Measurements from ENCODE around the gene ELAVL1.

Gene ELAVL1

GRCh38 chr19:7914099-7914498, 91.3 kb downstream of the ELAVL1 start:
- Histone ChIP-seq H3K27me3 (peaks cover 61% of the 10 kb centered on the region), H3K4me1 (peaks cover 80% of the 10 kb centered on the region), H3K4me2 (no peak overlapping the region), H3K9me3 (no peaks in the 10 kb centered on the region), H3K27ac (no peak overlapping the region), H4K20me1 (peaks cover 99% of the 10 kb centered on the region), H3K36me3 (peaks cover 34% of the 10 kb centered on the region), H3K4me3 (no peak overlapping the region), H3K9ac (no peak overlapping the region)
- TF ChIP-seq Cebpa-rat (IDR thresholded peaks at IDR 0.05), result no peak

- Histone ChIP-seq H3K4me1 (peaks cover 80% of the 10 kb centered on the region), H3K4me3 (no peak overlapping the region), H3K9me3 (no peaks in the 10 kb centered on the region), H4K20me1 (peaks cover 99% of the 10 kb centered on the region), H3K27me3 (peaks cover 56% of the 10 kb centered on the region), H3K9ac (no peak overlapping the region), H3K27ac (no peak overlapping the region), H3K36me3 (peaks cover 38% of the 10 kb centered on the region), H3K4me2 (peak overlapping the region; percentile 98; the same call in 1 of the 2 replicates)
- TF ChIP-seq Cebpa-rat (IDR thresholded peaks at IDR 0.05), result no peak
These were observed 91.8 kb downstream of the ELAVL1 start for GRCh38 chr19:7913652-7914051.

- Histone ChIP-seq H3K4me2 (peak overlapping the region; percentile 98), H3K9me3 (no peaks in the 10 kb centered on the region), H3K27ac (peak overlapping the region; percentile 26; the same call in 1 of the 2 replicates), H3K4me3 (peak overlapping the region; percentile 41; the same call in 1 of the 2 replicates), H3K4me1 (peaks cover 83% of the 10 kb centered on the region), H3K36me3 (peaks cover 44% of the 10 kb centered on the region), H3K9ac (peak overlapping the region; percentile 19; the same call in 1 of the 2 replicates), H3K27me3 (peaks cover 49% of the 10 kb centered on the region), H4K20me1 (peaks cover 99% of the 10 kb centered on the region)
- no peak for TF ChIP-seq Cebpa-rat (IDR thresholded peaks at IDR 0.05)
These were observed 92.5 kb downstream of the ELAVL1 start for GRCh38 chr19:7912697-7913564.

GRCh38 chr19:7912144-7912696, 93.2 kb downstream of the ELAVL1 start:
- H3K36me3 ChIP-seq, result peaks cover 44% of the 10 kb centered on the region
- peaks cover 99% of the 10 kb centered on the region for H4K20me1 ChIP-seq
- no peak for TF ChIP-seq Cebpa-rat (IDR thresholded peaks at IDR 0.05)
- H3K4me1 ChIP-seq, result peaks cover 83% of the 10 kb centered on the region
- H3K4me3 ChIP-seq, result peak overlapping the region; percentile 41
- H3K27me3 ChIP-seq, result peaks cover 42% of the 10 kb centered on the region
- no peak overlapping the region for H3K9ac ChIP-seq
- H3K9me3 ChIP-seq, result no peaks in the 10 kb centered on the region
- no peak overlapping the region for H3K27ac ChIP-seq
- H3K4me2 ChIP-seq, result peak overlapping the region; percentile 98

- H3K4me1 ChIP-seq, result peaks cover 83% of the 10 kb centered on the region
- no peak overlapping the region for H3K9ac ChIP-seq
- peaks cover 99% of the 10 kb centered on the region for H4K20me1 ChIP-seq
- peaks cover 45% of the 10 kb centered on the region for H3K36me3 ChIP-seq
- H3K27me3 ChIP-seq, result peaks cover 36% of the 10 kb centered on the region
- peak overlapping the region; percentile 31 for H3K4me3 ChIP-seq
- no peaks in the 10 kb centered on the region for H3K9me3 ChIP-seq
- TF ChIP-seq Cebpa-rat (IDR thresholded peaks at IDR 0.05), result no peak
- H3K4me2 ChIP-seq, result peak overlapping the region; percentile 98
- no peak overlapping the region for H3K27ac ChIP-seq
These were observed 93.8 kb downstream of the ELAVL1 start for GRCh38 chr19:7911508-7912143.

GRCh38 chr19:7910321-7911161, 94.9 kb downstream of the ELAVL1 start:
- no peak overlapping the region for H3K9ac ChIP-seq
- peaks cover 99% of the 10 kb centered on the region for H4K20me1 ChIP-seq
- H3K36me3 ChIP-seq, result peaks cover 56% of the 10 kb centered on the region
- H3K4me2 ChIP-seq, result peak overlapping the region; percentile 98
- H3K4me3 ChIP-seq, result no peak overlapping the region
- H3K27ac ChIP-seq, result no peak overlapping the region
- H3K9me3 ChIP-seq, result no peaks in the 10 kb centered on the region
- peaks cover 83% of the 10 kb centered on the region for H3K4me1 ChIP-seq
- no peak for TF ChIP-seq Cebpa-rat (IDR thresholded peaks at IDR 0.05)
- peaks cover 25% of the 10 kb centered on the region for H3K27me3 ChIP-seq

GRCh38 chr19:7909471-7910067, 95.9 kb downstream of the ELAVL1 start:
- Histone ChIP-seq H3K4me3 (no peak overlapping the region), H3K4me1 (peaks cover 89% of the 10 kb centered on the region), H3K9ac (no peak overlapping the region), H3K9me3 (no peaks in the 10 kb centered on the region), H4K20me1 (peaks cover 99% of the 10 kb centered on the region), H3K36me3 (peaks cover 53% of the 10 kb centered on the region), H3K4me2 (peak overlapping the region; percentile 98), H3K27me3 (peaks cover 15% of the 10 kb centered on the region), H3K27ac (peak overlapping the region; percentile 35; the same call in 1 of the 2 replicates)
- TF ChIP-seq Cebpa-rat (IDR thresholded peaks at IDR 0.05), result no peak

- Histone ChIP-seq H3K27ac (peak overlapping the region; percentile 35; the same call in 1 of the 2 replicates), H4K20me1 (peaks cover 98% of the 10 kb centered on the region), H3K4me2 (peak overlapping the region; percentile 98), H3K4me3 (no peak overlapping the region), H3K9me3 (no peaks in the 10 kb centered on the region), H3K9ac (peak overlapping the region; percentile 60; the same call in 1 of the 2 replicates), H3K4me1 (peaks cover 92% of the 10 kb centered on the region), H3K36me3 (peaks cover 52% of the 10 kb centered on the region), H3K27me3 (peaks cover 9% of the 10 kb centered on the region)
- no peak for TF ChIP-seq Cebpa-rat (IDR thresholded peaks at IDR 0.05)
These were observed 96.5 kb downstream of the ELAVL1 start for GRCh38 chr19:7908742-7909461.

All from BLaER1 (cell line).